Activated CD8-positive, alpha-beta T cell treated with anti-CD3 and anti-CD28 coated beads for 36 hours (primary cell): ENCODE measurements around the gene RC3H1. TPM values are rescaled to one million over a fixed set of nuclear protein-coding genes. Genes with fewer than 3 reads are reported as not detected.

Experiments used
- ATAC-seq: fragments of 200-7000 bp; cut with Tn5 transposase; one replicate; pipeline ENCODE4 v1.10.0; 2021; ENCODE audit warnings: mild to moderate bottlenecking, moderate library complexity
- CTCF ChIA-PET: fragments of 350-600 bp; sonication (Branson Sonifier 250); formaldehyde crosslinking; loops from one replicate; lab custom pipeline; 2021; ENCODE audit warnings: antibody characterized with exemption; lab: Charles Lee
- POLR2A ChIA-PET: fragments of 350-600 bp; sonication (Branson Sonifier 250); formaldehyde crosslinking; loops from one replicate; lab custom pipeline; 2021; ENCODE audit warnings: antibody characterized with exemption; lab: Charles Lee
- DNase-seq: peaks from one replicate; pipeline ENCODE4 v3.0.0-alpha.2; 2020
- H3K27ac Mint-ChIP-seq: one replicate; pipeline ENCODE4 v1.8.0; 2021; ENCODE audit warnings: mild to moderate bottlenecking, mixed read lengths
- H3K27me3 Mint-ChIP-seq: one replicate; pipeline ENCODE4 v1.8.0; 2021; ENCODE audit warnings: mixed read lengths
- H3K36me3 Mint-ChIP-seq: one replicate; pipeline ENCODE4 v1.8.0; 2021; ENCODE audit warnings: low read depth, mixed read lengths
- H3K4me1 Mint-ChIP-seq: one replicate; pipeline ENCODE4 v1.8.0; 2021; ENCODE audit warnings: low read depth, mixed read lengths
- H3K4me3 Mint-ChIP-seq: one replicate; pipeline ENCODE4 v1.8.0; 2021; ENCODE audit warnings: mild to moderate bottlenecking, moderate library complexity, mixed read lengths
- H3K9me3 Mint-ChIP-seq: one replicate; pipeline ENCODE4 v1.8.0; 2021; ENCODE audit warnings: mixed read lengths
- intact Hi-C: fragments of 100-400 bp; cut with micrococcal nuclease; formaldehyde crosslinking; loops from one replicate; pipeline ENCODE4 v1.10.0; 2022
- total RNA-seq, 2 experiments: library from RNA; stranded (reverse); gene quantifications; one replicate each; pipeline ENCODE4 v1.2.3, GENCODE V29; 2021
- TF ChIP-seq, protein P1 (sequence below): fragments of 200-600 bp; IDR thresholded peaks from one replicate; pipeline ENCODE4 v1.8.0; 2022; ENCODE audit warnings: antibody characterized with exemption, mild to moderate bottlenecking

RC3H1 gene
- total RNA-seq, 2 experiments from 2014 or later = 24.9 to 27.2 TPM

DNA sequence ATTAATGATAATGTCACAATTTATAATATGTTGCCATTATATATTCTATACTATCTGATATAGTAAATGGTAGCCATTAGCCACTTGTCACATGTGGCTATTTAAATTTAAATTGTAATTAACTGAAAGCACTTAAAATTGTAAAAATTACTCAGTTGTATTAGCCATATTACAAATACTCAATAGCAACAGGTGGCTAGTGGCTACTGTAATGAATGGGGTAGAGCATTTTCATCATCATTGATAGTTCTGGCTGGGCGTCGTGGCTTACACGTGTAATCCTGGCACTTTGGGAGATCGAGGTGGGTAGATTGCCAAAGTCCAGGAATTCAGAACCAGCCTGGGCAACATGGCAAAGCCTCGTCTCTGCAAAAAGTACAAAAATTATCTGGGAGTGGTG lies 137.5 kb downstream of the RC3H1 start:
- no peaks in the 10 kb centered on the region for H3K27me3 Mint-ChIP-seq
- DNase-seq (no peak), ATAC-seq (no peak)
- H3K27ac Mint-ChIP-seq = no peak overlapping the region
- no peaks in the 10 kb centered on the region for H3K9me3 Mint-ChIP-seq
- CTCF ChIA-PET = no interaction called here
- H3K36me3 Mint-ChIP-seq = peaks cover 27% of the 10 kb centered on the region
- TF ChIP-seq, protein P1, sequence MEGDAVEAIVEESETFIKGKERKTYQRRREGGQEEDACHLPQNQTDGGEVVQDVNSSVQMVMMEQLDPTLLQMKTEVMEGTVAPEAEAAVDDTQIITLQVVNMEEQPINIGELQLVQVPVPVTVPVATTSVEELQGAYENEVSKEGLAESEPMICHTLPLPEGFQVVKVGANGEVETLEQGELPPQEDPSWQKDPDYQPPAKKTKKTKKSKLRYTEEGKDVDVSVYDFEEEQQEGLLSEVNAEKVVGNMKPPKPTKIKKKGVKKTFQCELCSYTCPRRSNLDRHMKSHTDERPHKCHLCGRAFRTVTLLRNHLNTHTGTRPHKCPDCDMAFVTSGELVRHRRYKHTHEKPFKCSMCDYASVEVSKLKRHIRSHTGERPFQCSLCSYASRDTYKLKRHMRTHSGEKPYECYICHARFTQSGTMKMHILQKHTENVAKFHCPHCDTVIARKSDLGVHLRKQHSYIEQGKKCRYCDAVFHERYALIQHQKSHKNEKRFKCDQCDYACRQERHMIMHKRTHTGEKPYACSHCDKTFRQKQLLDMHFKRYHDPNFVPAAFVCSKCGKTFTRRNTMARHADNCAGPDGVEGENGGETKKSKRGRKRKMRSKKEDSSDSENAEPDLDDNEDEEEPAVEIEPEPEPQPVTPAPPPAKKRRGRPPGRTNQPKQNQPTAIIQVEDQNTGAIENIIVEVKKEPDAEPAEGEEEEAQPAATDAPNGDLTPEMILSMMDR = no peak
- H3K4me3 Mint-ChIP-seq = no peak overlapping the region
- H3K4me1 Mint-ChIP-seq = peaks cover 23% of the 10 kb centered on the region
- intact Hi-C loops = no loop called here
- POLR2A ChIA-PET = no interaction called here

Other genes with a start within 250 kb of the RC3H1 start
- 10 to 100 TPM; 46.7 to 49.5 TPM for gene DARS2, start 197.7 kb downstream of the RC3H1 start, total RNA-seq
- 10 to 100 TPM; 20.9 to 23.3 TPM for gene CENPL, start 197.5 kb downstream of the RC3H1 start, total RNA-seq
- 1,000 to 10,000 TPM; 1,276 to 1,298 TPM for gene GAS5, start 154.4 kb downstream of the RC3H1 start, total RNA-seq
- gene ZBTB37, start 154.0 kb downstream of the RC3H1 start, total RNA-seq = 1 to 10 TPM; 7.6 to 7.9 TPM
- gene SERPINC1, start 105.0 kb downstream of the RC3H1 start, total RNA-seq = not detected
- 10 to 100 TPM; 26.9 to 29.4 TPM for gene RABGAP1L, start 137.2 kb upstream of the RC3H1 start, total RNA-seq